Measurements from ENCODE around the gene TNIP2.
"Not testable (repeated sequence)": the region's sequence is repeated elsewhere in the genome, so short reads cannot be mapped to it uniquely, and the experiment has no call there.

The TNIP2 gene

DNA sequence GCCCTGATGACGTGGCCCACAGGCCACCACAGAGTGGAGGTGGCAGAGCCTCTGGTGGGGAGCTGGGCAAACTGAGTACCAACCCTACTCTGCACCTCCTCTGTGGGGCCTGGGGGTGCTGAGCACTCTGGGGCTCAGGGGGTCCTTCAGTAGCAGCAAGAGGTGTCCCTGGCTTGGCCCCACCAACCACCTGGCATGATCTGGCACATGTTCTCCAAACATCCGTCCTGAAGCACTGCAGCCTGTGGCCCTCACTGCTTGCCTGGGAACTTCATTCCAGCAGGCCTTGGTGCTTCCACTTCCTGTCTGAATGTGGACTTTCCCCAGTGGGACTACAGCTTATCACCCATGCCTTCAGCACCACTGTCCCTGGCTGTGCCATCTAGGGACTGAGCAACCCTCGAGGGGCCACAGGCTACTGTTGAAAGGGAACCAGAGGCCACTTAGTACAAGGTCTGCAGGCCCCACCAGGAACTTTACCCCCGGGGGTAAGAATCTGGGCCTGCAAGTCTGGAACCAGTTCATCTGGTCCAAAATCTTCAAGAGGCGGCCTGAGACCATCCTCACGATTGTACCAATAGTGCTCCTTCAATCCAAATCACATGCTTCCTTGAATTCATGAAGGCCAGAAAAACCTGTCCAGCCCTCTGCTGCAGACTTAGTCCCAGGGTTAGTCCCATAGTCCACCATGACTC lies 13.2 kb downstream of the TNIP2 start:
- TF ChIP-seq, protein P1, sequence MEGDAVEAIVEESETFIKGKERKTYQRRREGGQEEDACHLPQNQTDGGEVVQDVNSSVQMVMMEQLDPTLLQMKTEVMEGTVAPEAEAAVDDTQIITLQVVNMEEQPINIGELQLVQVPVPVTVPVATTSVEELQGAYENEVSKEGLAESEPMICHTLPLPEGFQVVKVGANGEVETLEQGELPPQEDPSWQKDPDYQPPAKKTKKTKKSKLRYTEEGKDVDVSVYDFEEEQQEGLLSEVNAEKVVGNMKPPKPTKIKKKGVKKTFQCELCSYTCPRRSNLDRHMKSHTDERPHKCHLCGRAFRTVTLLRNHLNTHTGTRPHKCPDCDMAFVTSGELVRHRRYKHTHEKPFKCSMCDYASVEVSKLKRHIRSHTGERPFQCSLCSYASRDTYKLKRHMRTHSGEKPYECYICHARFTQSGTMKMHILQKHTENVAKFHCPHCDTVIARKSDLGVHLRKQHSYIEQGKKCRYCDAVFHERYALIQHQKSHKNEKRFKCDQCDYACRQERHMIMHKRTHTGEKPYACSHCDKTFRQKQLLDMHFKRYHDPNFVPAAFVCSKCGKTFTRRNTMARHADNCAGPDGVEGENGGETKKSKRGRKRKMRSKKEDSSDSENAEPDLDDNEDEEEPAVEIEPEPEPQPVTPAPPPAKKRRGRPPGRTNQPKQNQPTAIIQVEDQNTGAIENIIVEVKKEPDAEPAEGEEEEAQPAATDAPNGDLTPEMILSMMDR (IDR thresholded peaks at IDR 0.05; ENCODE audit: low read depth, low read length) = no peak
- no peak for DNase-seq (ENCODE audit: extremely low read depth, low read depth)

DNA sequence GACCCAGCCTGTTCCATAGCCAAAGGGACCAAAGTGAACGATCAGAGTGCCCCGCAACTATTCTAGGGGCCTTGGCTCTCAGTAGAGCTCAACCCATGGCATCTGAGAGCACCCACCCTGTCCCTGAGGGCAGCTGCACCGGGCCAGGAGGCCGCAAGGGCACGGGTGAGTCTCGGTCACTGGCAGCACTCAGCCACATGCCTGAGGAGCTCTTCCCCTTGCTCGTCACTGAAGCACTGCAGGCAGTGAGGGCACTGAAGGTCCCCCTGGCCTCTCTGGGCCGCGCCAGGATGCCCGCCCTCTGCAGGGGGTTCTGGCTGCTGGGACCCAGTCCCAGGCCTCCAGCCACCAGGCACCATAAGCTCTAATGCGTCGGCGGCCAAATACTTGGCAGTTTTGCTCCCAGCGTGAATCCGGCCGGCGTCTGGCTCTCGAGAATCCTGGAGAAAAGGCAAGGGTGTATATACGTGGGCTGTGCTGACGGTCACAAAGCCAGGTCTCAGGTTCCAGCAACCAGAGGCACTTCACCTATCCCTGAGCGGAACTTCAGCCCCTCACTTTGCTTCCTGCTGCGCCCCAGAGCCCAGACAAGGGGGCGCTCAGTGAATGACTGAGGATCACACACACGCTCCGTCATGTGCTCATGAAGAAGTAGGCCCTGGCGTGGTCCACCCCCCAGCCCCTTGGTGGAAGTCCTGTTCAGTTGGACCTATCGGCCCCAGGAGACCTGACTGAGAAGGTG lies 13.9 kb downstream of the TNIP2 start:
- no peak for DNase-seq (ENCODE audit: extremely low read depth, low read depth)
- TF ChIP-seq, protein P1 (IDR thresholded peaks at IDR 0.05; ENCODE audit: low read depth, low read length) = no peak

DNA sequence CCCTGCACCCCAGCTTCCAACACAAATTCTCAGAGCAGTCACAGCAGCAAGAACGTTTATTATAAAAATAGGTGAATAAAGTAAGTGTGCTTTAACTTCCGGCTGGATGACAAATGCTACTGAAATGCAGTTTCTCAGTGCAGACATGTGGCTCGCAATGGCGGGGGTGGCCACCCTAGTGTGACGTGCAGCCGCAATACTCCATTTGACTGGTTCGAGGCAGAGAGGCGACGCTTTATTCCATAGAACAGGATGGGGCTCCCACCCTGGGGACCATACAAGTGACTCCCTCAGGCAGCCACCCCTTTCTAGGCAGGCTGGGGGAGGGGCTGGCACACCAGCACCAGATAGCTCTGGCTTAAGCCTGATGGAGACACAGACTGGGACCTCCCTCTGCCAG lies 14.5 kb downstream of the TNIP2 start:
- TF ChIP-seq, protein P1 (IDR thresholded peaks at IDR 0.05; ENCODE audit: low read depth, low read length) = no peak
- no peak for DNase-seq (ENCODE audit: extremely low read depth, low read depth)

DNA sequence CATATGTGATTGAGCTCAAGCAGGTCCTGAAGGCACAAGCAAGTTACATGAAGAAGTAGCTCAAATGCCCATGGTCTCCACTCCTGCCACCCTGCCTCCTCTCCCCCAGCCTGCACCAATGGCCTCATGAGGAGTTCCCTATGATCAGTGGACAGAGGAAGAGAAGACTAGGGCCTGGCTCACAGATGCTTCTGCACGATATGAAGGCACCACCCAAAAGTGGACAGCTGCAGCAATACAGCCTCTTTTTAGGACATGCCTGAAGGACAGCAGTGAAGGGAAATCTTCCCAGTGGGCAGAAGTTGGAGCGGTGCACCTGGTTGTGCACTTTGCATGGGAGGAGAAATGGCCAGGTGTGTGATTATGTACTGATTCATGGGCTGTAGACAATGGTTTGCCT lies 17.8 kb downstream of the TNIP2 start:
- DNase-seq (ENCODE audit: extremely low read depth, low read depth) = not testable (repeated sequence)

DNA sequence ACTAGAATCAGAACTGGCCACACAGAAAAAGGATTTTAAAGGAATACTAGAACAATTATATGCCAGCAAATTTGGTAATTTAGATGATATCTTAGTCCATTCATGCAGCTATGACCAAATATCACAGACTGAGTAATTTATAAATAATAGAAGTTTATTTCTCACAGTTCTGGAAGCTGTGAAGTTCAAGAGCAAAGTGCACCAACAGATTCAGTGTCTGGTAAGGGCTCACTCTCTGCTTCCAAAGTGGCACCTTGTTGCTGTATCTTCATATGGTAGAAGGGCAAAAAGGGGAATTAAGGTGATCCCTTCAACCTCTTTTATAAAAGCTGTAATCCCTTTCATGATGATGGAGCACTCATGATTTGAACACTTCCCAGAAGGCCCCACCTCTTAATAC lies 20.3 kb downstream of the TNIP2 start:
- TF ChIP-seq, protein P1 (IDR thresholded peaks at IDR 0.05; ENCODE audit: low read depth, low read length) = no peak

DNA sequence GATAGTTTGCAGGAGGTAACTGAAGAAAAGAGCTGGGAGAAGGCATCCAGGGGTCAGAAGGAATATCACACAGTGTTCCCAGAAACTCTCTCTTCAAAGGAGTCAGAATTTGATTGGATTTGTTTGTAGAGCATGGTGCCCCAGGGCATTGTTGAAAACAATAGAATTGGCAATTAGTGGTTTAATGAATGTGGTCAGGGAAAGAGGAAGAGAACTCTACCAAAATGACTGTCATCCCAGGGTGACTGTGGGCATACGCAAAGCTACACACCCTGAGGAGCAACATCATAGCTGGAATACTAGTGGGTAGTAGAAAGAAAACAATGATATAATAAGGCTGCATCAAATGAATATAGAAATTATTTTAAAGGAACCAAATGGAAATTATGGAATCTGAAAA lies 21.5 kb downstream of the TNIP2 start:
- DNase-seq (ENCODE audit: extremely low read depth, low read depth) = no peak
- TF ChIP-seq, protein P1 (IDR thresholded peaks at IDR 0.05; ENCODE audit: low read depth, low read length) = no peak

More for the DNA sequence above, 20.3 kb downstream of the TNIP2 start:
- DNase-seq (ENCODE audit: extremely low read depth, low read depth) = no peak

DNA sequence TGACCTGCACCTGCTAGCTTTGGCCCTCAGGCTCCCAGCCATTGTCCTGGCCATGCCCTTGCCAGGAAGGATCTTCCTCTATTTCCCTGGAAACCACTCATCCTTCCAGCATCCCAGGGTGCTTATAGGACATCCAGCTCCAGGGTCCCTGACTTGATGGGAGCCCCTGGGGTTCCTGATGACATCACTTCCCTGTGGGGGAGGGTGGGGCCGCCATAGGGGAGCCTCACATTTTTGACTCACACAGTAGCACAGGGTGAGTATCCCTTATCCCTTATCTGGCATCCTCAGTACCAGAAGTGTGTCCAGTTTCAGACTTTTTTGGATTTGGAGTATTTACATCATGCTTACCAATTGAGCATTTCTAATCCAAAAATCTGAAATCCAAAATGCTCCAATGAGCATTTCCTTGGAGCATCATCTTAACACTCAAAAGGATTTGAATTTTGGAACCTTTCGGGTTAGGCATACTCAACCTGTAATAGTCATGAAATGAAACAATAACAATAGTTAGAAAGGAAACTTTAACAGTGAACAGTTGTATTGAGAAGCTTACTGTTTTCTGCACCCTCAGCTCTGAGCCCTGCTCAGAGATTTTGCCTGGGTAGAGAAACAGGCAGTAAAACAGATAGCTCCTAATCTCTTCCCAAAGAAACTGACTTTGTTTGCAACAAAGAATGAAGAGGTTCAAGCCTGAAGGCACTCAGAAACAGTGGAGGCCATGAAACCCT lies 22.1 kb downstream of the TNIP2 start:
- DNase-seq (ENCODE audit: extremely low read depth, low read depth) = no peak
- TF ChIP-seq, protein P1 (IDR thresholded peaks at IDR 0.05; ENCODE audit: low read depth, low read length) = no peak

All from AG09319 (cell line).